ENCODE measurements around the gene USP31. TPM values are rescaled to one million over a fixed set of nuclear protein-coding genes. Genes with fewer than 3 reads are reported as not detected.

The USP31 gene
- total and polyA plus RNA-seq, 2 donors from 2014 or later: 3.5 to 19.7 TPM

GRCh38 chr16:23113185-23113584, 36.1 kb downstream of the USP31 start:
- no peak overlapping the region for H3K9ac ChIP-seq (ENCODE audit: low read length in 3 of 3)
- no peak overlapping the region for H3K4me3 ChIP-seq (ENCODE audit: low read length in 3 of 3)
- H3K4me1 ChIP-seq (ENCODE audit: control insufficient read depth in 2 of 3, insufficient read depth in 2 of 3, low read depth in 1 of 3, low read length in 3 of 3): peaks cover 0 to 3% (median 0%) of the 10 kb centered on the region in 3 donors
- H3K27ac ChIP-seq (ENCODE audit: low read depth in 2 of 2, low read length in 2 of 2): no peak overlapping the region
- no peaks in the 10 kb centered on the region for H3K36me3 ChIP-seq (ENCODE audit: control insufficient read depth in 2 of 3, insufficient read depth in 3 of 3, low read length in 3 of 3)
- DNase-seq (no peak), FAIRE-seq (no peak)
- H3K27me3 ChIP-seq (ENCODE audit: control insufficient read depth, insufficient read depth, low read length): no peaks in the 10 kb centered on the region
- intact Hi-C loops (cut with DNase I): no loop called here
- TF ChIP-seq CTCF (IDR thresholded peaks at IDR 0.05; ENCODE audit: borderline replicate concordance, extremely low read depth, insufficient read depth): no peak
- no peaks in the 10 kb centered on the region for H3K9me3 ChIP-seq (ENCODE audit: control insufficient read depth in 2 of 3, insufficient read depth in 1 of 3, low read length in 3 of 3)

GRCh38 chr16:23110257-23110899, 38.9 kb downstream of the USP31 start:
- no peak for FAIRE-seq
- H3K4me3 ChIP-seq (ENCODE audit: low read length in 3 of 3): no peak overlapping the region
- H3K9me3 ChIP-seq (ENCODE audit: control insufficient read depth in 2 of 3, insufficient read depth in 1 of 3, low read length in 3 of 3): no peaks in the 10 kb centered on the region
- H3K27me3 ChIP-seq (ENCODE audit: control insufficient read depth, insufficient read depth, low read length): no peaks in the 10 kb centered on the region
- no peak for TF ChIP-seq CTCF (IDR thresholded peaks at IDR 0.05; ENCODE audit: borderline replicate concordance, extremely low read depth, insufficient read depth)
- intact Hi-C loops (cut with DNase I): no loop called here
- no peak overlapping the region for H3K9ac ChIP-seq (ENCODE audit: low read length in 3 of 3)
- H3K36me3 ChIP-seq (ENCODE audit: control insufficient read depth in 2 of 3, insufficient read depth in 3 of 3, low read length in 3 of 3): no peaks in the 10 kb centered on the region
- no peak overlapping the region for H3K27ac ChIP-seq (ENCODE audit: low read depth in 2 of 2, low read length in 2 of 2)
- DNase-seq: no peak
- H3K4me1 ChIP-seq (ENCODE audit: control insufficient read depth in 2 of 3, insufficient read depth in 2 of 3, low read depth in 1 of 3, low read length in 3 of 3): peaks cover 0 to 5% (median 0%) of the 10 kb centered on the region in 3 donors

GRCh38 chr16:23107936-23108335, 41.3 kb downstream of the USP31 start:
- FAIRE-seq (no peak), DNase-seq (peak in 1 of 5 donors; percentile 22)
- Histone ChIP-seq H3K27me3 (ENCODE audit: control insufficient read depth, insufficient read depth, low read length) (no peaks in the 10 kb centered on the region), H3K4me3 (ENCODE audit: low read length in 3 of 3) (no peak overlapping the region), H3K36me3 (ENCODE audit: control insufficient read depth in 2 of 3, insufficient read depth in 3 of 3, low read length in 3 of 3) (no peaks in the 10 kb centered on the region), H3K27ac (ENCODE audit: low read depth in 2 of 2, low read length in 2 of 2) (peak overlapping the region in 1 of 2 donors; percentile 2), H3K9me3 (ENCODE audit: control insufficient read depth in 2 of 3, insufficient read depth in 1 of 3, low read length in 3 of 3) (no peaks in the 10 kb centered on the region), H3K9ac (ENCODE audit: low read length in 3 of 3) (no peak overlapping the region), H3K4me1 (ENCODE audit: control insufficient read depth in 2 of 3, insufficient read depth in 2 of 3, low read depth in 1 of 3, low read length in 3 of 3) (peaks cover 0 to 9% (median 0%) of the 10 kb centered on the region in 3 donors)
- no peak for TF ChIP-seq CTCF (IDR thresholded peaks at IDR 0.05; ENCODE audit: borderline replicate concordance, extremely low read depth, insufficient read depth)
- intact Hi-C loops (cut with DNase I): no loop called here

- DNase-seq: no peak
- intact Hi-C loops (cut with DNase I): no loop called here
These were observed 42.1 kb downstream of the USP31 start for GRCh38 chr16:23107117-23107516.

More at GRCh38 chr16:23107117-23107516, 42.1 kb downstream of the USP31 start:
- TF ChIP-seq CTCF (IDR thresholded peaks at IDR 0.05; ENCODE audit: borderline replicate concordance, extremely low read depth, insufficient read depth): no peak
- Histone ChIP-seq H3K27me3 (ENCODE audit: control insufficient read depth, insufficient read depth, low read length) (no peaks in the 10 kb centered on the region), H3K27ac (ENCODE audit: low read depth in 2 of 2, low read length in 2 of 2) (no peak overlapping the region), H3K36me3 (ENCODE audit: control insufficient read depth in 2 of 3, insufficient read depth in 3 of 3, low read length in 3 of 3) (no peaks in the 10 kb centered on the region), H3K4me1 (ENCODE audit: control insufficient read depth in 2 of 3, insufficient read depth in 2 of 3, low read depth in 1 of 3, low read length in 3 of 3) (peaks cover 0 to 9% (median 0%) of the 10 kb centered on the region in 3 donors), H3K4me3 (ENCODE audit: low read length in 3 of 3) (no peak overlapping the region), H3K9ac (ENCODE audit: low read length in 3 of 3) (no peak overlapping the region), H3K9me3 (ENCODE audit: control insufficient read depth in 2 of 3, insufficient read depth in 1 of 3, low read length in 3 of 3) (no peaks in the 10 kb centered on the region)
- no peak for FAIRE-seq

Data from kidney (tissue), 14 donors.